HG03565 (cell line): ENCODE measurements around the gene CAPZB.
A peak's percentile ranks its signal among the peaks of the same experiment; 100 is the strongest.

Experiments used
- ATAC-seq: cut with Tn5 transposase; IDR thresholded peaks from one replicate; pipeline ENCODE4 v1.9.1; 2021; ENCODE audit warnings: mild to moderate bottlenecking, moderate library complexity; ENCODE audit not compliant: unreplicated experiment

Gene CAPZB

GRCh38 chr1:19390901-19391595, 94.3 kb downstream of the CAPZB start:
- peak; percentile 41 for ATAC-seq

- ATAC-seq: no peak
Observed at GRCh38 chr1:19390166-19390850, 95.0 kb downstream of the CAPZB start.

GRCh38 chr1:19388980-19389379, 96.4 kb downstream of the CAPZB start:
- ATAC-seq: no peak

GRCh38 chr1:19387045-19387467, 98.3 kb downstream of the CAPZB start:
- ATAC-seq: no peak

- no peak for ATAC-seq
Observed at GRCh38 chr1:19385869-19386591, 99.3 kb downstream of the CAPZB start.

- no peak for ATAC-seq
Observed at GRCh38 chr1:19385221-19385620, 100.1 kb downstream of the CAPZB start.

GRCh38 chr1:19384772-19385187, 100.6 kb downstream of the CAPZB start:
- no peak for ATAC-seq

- ATAC-seq: no peak
Observed at GRCh38 chr1:19384113-19384512, 101.2 kb downstream of the CAPZB start.

- ATAC-seq: no peak
Observed at GRCh38 chr1:19382222-19382621, 103.1 kb downstream of the CAPZB start.

GRCh38 chr1:19381261-19381660, 104.1 kb downstream of the CAPZB start:
- no peak for ATAC-seq

- no peak for ATAC-seq
Observed at GRCh38 chr1:19377812-19378718, 107.3 kb downstream of the CAPZB start.

- no peak for ATAC-seq
Observed at GRCh38 chr1:19376428-19377372, 108.6 kb downstream of the CAPZB start.

- no peak for ATAC-seq
Observed at GRCh38 chr1:19375631-19376400, 109.5 kb downstream of the CAPZB start.

GRCh38 chr1:19374926-19375325, 110.4 kb downstream of the CAPZB start:
- no peak for ATAC-seq

GRCh38 chr1:19374083-19374801, 111.1 kb downstream of the CAPZB start:
- ATAC-seq: no peak

GRCh38 chr1:19373211-19374082, 111.9 kb downstream of the CAPZB start:
- no peak for ATAC-seq

GRCh38 chr1:19372602-19373001, 112.7 kb downstream of the CAPZB start:
- no peak for ATAC-seq
